ENCODE measurements around the gene ARL15.

Gene ARL15

DNA sequence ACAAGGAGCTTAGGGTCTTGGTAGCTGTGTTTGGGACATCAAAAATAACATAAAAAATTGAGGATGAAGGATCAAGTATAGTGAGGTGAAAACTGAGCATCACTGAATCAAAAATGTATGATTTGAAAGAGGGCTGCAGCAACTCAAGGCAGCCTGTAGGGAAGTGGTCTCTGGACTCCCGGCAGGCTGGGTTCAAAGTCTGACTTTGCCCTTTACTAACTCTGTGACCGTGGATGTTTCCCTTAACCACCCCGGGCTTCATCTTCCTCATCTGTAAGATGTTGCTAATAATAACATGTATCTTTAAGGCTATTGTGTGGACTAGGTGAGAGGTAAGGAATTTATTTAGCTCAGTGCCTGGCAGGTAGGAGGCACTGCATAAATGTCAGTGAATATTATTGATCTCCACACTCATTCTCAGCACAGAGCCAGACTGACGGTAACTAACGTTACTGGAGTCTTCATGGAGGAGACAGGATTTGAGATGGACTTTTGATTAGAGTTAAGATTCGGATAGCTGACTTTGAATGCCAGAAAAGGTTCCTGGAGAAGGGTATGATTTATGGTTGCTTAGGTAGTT is 382.6 kb downstream of the ARL15 start:
- DNase-seq: no peak

DNA sequence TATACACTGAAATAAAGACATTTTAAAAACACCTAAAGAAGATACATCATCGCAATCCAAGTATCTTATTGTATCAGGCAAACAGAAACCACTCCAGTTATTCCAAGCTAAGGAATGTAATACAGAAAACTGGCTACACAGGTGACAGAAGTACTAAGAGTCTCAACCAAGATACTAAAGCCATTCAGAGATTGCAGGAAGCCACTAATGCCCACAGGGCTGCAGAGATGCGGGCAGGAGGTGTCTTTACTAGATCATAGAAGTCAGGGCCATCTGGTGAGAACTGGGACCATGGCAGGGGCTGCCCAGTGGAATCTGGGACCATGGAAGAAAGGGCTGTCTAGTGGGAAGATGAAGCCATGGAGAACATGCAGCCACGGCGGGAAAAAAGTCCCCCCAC is 384.3 kb downstream of the ARL15 start:
- DNase-seq: no peak

DNA sequence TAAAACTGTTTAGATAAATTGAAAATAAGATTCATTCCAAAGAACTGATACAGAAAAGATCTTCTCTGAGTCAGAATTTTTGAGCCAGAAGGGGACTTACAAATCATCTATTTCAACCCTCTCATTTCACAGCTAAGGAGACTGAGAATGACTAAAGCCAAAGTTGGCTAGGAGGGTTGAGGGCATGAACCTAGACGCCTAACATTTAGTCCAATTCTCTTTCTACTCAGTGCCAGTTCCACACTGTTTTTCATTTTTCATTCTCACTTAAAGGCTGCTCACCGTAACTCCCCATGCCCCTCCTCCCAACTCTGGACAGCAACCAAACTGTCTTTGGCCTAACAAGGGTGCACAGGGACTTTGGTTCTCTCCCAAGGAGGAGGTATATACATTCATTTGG is 386.0 kb downstream of the ARL15 start:
- no peak for DNase-seq

DNA sequence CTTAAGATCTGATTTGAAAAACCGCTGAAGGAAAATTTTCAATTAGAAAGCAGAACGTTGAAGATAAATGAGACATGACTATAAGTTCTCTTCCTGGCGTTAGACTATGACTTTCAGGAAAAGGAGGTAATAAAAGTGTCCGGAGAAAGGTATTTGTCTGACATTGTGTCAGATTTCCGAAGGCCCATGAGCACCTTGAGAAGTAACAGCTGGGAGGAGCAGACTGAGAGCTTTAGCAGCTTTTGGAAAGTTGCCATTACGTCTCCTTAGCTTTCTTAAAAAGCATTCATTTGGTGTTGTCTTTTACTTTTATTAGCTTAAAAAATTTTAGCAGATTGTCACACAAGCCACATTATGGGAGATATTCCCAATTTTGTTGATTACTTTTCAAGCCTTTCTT is 386.4 kb downstream of the ARL15 start:
- no peak for DNase-seq

DNA sequence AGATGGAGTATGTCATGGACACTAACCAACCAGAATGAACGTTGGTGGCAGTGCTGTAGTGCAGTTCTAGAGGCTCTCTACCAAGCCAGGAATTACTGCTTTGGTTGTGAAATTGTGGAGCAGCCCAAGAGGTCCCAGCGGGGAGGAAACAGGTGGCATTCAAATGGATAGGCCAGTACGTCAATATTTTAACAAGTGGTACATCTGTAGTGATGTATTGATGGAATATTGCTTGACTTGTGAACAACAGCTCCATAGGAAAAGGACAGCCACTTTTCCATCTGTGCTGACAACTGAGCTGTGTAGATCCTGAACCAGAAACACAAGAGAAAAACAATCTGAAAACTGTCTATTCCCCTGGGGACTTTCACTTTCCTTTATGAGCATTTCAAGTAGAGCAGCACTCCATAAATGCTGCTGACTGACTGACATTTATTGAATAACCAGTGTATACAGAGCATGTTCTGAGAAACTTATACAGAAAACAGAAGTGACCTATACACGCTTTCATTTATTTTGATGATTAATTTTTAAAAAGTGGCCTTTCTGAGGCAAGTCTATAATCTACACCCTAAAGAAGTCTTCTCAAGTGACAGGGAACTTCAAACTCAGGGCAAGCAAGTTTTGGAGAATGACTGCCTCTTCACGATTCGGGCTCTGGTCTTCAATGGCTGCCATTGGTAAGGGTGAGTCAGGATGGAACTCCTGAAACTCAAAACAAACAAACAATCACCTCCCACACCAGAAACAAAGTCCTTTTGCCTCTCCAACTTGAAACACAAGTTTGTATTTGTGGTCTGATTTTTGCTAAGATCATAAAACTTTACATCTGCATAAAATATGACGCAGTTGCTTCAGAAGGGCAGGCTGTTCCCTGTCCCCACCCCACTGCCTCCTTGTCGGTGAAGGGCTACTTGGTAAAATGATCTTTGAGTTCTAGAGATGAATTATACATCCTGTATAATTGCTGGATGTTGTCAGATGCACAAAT is 387.6 kb downstream of the ARL15 start:
- peak; percentile 36 for DNase-seq

DNA sequence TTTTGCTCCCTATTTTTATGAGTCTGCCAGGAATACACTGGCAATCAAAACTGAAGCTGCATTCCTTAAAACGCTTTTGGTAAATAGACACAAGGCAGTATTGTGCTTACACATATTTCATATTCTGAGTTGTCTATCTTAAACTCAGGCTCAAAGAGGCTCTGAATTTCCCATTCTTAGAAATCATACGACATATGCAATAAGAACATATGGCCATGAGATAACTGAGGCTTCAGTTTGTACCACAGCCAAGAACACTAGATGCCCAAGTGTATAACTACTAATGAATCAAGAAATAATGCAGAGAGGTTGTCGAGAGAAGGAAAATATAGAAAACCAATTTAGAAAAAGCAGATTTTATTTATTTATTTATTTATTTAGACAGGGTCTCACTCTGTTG is 392.5 kb downstream of the ARL15 start:
- DNase-seq: no peak

DNA sequence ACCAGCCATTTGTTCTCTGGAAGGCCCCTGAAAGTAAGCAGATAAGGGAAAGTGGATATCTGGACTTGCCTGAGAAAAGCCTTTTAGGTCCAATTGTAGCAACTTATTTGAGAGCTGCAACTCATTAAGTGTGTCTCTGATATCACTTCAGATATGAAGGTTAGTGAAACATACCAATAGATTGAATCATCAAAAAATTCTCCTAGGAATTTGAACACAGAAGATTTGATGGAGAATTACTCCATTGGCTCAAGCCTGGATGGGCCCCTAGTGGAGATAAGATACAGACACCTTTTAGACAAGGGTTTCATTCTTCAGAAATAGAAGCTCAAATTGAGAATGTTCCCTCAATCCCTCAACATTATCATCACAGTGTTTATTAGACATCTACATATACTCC is 393.3 kb downstream of the ARL15 start:
- DNase-seq: no peak

DNA sequence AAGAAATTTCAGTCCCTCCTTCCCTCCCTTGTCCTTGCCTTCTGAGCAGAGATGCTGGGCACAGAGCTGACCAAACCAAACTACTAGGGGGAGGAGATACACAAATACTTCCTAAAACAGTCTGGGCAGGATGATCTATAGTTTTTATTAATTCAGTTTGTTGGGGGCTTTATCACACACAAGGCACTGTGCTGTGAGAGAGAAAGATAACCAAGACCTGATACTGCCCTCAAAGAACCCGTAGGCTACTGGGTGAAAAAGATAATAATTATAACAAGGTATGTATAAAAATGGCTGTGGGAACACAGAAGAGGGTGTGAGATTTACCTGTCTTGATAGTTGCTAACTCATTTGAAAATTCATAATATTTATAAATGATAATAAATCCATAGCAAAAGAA is 395.3 kb downstream of the ARL15 start:
- DNase-seq: no peak

DNA sequence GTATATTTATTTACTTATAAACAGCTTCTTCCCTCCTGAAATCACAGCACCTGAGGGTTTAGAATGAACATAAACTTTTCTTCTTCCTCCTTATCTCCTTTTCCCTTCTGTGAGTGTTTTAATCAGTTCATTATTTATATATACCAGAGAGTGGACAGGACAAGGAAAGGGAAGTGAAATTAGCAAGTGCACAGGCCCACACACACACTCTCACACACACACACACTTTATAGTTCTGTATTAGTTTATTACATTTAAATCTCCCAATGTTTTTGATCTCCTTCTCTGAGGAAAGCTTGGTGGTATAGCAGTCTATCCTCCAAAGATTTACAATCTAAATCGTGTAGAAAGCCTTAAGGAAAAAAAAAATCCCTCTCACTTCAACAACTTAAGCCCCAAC is 396.4 kb downstream of the ARL15 start:
- DNase-seq: no peak

DNA sequence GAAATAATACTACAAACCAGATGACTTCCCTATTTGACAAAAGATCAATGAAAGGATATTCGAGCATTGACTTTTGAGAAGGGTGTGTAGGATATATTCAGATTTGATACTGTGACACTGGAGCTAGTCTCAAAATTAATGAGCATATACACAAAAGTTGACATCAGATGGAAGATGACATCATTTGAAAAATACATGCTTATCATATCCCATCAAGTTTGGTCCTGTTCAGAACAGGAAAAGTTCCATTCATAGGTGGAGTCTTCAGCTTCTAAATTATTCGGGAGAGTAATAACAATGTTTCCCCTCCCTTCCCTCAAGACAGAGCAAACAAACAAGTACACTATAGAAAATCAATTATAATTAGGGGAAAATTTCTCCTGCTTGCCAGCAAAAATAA is 401.6 kb downstream of the ARL15 start:
- no peak for DNase-seq

DNA sequence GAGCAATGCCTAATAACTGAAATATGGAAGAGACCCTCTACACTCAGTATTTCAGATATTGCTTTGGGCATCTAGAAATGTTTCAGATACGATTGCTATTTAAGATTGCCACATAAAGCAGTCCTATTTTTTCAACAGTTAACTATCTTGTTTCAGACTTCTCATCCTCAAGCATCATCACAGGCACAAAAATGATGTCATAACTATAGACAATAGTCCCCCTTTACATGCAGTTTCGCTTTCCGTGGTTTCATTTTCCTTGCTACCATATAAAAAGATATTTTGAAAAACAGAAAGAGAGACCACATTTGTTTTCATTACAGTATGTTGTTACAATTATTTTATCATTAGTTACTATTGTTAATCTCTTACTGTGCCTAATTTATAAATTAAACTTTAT is 402.5 kb downstream of the ARL15 start:
- DNase-seq: no peak

DNA sequence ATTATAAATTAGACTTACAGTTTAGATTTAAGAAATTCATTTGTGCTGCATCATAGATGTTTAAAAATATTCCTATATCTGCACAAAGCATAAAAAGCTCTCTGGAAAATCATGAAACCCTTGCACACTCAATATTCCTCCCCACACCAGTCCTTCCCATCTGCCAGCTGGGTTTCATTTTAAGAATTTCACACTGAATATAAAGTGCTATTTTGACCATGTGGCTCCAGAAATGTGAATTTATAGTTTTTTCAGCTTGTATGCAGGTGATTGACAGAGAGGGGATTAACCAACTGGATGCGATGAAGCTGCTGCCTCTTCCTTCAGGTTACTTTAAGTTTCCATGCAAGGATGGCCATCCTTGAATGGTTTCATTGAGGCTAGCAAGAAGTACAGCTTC is 403.6 kb downstream of the ARL15 start:
- no peak for DNase-seq

DNA sequence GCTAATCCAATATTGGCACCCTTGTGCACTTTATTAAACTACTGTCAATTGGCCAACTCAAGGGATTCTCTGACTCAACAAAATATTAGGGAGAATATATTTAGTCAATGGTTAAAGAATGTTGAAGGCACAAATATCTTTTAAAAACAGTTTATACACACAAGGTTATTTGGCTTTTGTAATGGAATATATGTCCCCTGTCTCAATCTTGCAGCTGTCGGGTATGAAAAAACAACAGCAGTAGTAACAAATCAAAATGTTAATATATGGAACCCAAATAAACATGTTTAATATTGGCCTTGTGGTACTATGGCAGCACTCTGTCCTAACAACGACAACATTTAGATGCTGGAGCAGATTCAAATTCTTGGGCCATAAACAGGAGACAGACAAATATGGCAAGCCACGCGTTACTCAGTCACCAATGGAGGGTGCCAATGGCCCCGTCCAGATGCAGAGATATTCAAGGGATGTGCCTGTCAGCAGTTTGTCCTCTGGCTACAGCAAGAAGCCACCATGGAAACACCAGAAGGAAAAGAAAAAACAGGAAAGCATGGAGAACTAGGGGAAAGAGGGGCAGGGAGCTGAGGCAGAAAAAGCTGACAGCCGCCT is 408.0 kb downstream of the ARL15 start:
- no peak for DNase-seq

DNA sequence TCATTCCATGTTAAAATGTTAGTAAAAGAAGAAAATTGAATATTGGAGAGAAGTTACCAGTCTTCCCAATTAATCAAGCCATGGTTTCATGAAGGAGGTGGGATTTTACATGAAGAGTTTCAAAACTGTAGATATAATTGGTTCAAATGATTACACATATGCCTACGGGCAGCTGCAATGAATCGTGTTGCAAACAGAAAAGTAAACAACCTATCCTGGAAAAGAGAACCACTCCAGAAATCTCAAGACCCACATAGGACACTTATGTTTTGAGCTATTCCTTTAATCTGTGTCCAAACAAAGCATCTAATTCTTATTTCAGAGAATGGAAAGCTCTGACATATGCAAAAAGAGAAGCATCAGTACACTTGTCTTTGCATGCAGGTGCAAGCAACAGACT is 409.7 kb downstream of the ARL15 start:
- DNase-seq: peak; percentile 79

DNA sequence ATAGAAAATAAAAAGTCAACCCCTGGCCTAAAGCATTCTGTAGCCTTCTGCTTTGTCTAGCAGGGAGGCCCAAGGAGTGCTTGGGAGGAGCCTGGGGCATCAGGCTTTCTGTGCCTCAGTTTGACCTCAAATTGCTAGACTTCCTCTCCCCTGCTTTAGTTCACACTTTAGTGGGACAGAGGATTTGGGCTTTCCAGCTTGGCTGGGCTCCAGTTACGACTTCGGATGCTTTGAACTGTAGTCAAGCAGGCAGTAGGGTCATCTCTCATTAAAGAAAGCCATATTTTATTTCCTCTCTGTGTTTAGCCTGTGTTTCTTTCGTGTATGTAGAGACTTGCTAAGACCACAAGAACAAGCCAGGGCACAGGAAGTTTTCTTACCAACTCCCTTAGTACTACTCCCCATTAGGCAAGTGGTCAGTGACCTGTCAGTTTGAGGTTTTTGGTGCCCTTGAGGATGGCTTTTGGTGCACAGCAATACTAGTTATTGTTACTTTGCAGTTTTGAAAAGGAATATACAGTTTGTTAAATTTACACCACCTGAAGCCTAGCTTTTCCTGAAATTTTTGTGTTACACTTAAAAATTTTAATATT is 415.2 kb downstream of the ARL15 start:
- DNase-seq: no peak

DNA sequence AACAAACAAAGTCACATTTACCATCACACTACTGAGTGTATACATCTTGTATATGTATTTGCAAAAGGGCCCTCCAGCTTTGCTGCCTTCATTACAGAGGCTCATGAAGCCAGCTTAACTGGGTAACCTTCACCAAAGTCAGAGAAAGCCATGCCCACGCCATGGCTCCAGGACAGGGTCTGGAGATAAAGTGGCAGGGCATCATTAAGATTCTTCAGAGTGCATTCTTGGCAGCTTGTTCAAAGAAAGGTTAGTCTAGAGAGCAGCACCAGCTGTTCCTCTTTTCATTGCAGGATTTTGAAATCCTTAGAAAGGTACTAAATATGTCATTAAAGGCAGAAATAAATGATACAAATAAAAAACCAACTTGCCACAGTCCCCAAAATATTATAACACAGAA is 416.7 kb downstream of the ARL15 start:
- DNase-seq: no peak

DNA sequence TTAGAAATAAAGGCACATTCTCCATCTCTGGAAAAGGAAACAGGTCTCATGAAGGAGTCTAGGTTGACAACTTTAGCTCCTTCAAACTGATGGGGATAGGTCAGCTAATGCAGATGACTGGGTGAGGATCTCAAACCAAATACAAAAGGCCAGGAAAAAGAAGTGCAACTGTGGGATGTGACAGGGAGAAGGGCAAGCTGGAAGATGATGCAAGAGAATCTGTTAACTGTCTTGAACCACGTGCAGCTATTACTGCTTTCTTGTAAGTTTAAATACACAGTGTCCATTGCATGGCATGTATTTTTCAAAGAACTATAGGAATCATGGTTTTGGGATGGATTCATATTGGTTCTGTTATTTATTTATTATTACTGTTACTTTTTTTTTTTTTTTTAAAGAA is 418.1 kb downstream of the ARL15 start:
- no peak for DNase-seq

DNA sequence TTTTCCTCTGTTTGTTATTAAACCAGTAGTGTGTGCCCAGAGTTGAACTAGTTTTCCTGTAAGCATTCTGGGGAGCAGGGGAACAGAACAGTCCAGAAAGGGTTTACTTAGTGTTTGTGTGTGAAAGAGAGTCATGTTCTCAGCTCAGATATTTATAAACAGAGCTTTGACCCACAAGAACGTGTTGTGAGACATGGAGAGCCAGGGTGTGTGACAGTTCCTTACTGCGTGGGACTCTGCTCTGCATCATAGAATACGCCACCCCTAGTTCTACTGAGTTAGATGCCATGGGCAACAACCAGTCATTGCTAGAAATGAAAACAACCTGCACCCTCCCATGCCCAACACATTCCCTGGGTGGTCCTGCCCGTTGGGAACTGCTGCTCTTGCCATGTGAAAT is 419.2 kb downstream of the ARL15 start:
- DNase-seq: no peak

DNA sequence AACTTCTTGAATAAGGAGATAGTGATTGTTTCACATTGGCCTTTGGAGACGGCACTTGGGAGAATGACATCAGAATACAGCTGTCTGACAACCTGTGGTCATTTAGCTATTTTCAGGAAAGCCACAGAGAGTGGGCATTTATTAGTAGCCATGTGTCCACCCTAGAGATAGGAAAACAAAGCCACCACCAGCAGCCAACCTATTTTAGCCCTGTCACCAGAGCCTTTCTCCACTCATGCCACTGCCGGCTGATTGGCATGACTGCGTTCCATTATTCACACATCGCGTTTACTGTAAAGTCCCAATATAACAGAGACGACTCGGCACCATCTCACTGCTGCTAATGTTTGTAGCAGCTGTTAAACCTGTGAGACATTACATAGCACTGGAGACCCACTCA is 419.9 kb downstream of the ARL15 start:
- no peak for DNase-seq

DNA sequence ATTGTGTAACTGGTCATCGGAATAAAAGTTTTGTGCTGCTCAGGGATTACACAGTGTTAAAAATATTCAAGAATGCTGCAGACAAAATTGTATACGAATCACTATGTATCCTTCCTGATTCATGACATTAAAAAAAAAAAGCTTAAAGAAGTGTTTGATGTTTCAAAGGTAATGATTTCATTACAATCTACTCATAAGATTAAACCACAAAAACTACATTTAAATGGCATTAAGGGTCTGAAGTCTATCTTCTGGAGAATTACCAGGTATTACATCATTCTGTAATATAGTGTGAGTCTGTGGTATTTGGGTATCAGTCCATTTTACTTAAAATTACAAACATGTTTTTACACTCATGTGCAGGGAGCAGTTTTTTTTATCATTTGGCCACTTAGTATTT is 425.5 kb downstream of the ARL15 start:
- no peak for DNase-seq

DNA sequence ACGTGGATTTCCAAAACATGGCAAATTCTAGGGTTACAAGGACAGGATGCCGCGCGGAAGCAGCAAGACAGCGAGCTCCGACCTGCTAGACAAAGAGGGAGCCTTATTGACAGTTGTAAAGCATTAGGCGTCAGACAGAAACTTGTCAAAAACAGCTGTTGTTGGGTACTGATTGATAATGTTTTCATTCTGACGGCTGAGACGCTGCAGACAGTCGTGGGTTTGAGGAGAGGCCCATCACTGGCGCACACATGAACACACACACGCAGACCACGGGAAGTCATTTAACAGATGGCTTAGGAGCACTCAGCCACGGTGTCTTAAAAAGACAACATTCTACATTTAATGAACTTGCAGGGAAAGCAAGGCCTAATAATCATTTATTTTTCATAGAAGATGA is 426.0 kb downstream of the ARL15 start:
- DNase-seq: no peak

DNA sequence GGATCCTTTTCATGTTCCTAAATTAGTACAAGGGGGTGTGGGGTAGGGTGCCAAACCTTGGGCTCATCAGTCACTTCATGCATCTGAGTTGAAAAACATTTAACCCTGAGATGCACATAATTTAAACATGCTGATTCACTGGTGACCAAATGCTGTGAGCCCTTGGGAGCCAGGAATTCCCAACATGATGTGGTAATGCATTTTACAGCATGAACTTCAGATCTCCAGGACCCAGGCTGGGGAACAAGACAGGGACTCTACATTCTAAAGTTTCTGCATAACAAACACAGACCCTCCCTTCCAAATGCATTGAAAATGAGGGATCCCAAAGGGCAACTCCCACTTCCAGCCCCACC is 427.7 kb downstream of the ARL15 start:
- no peak for DNase-seq

DNA sequence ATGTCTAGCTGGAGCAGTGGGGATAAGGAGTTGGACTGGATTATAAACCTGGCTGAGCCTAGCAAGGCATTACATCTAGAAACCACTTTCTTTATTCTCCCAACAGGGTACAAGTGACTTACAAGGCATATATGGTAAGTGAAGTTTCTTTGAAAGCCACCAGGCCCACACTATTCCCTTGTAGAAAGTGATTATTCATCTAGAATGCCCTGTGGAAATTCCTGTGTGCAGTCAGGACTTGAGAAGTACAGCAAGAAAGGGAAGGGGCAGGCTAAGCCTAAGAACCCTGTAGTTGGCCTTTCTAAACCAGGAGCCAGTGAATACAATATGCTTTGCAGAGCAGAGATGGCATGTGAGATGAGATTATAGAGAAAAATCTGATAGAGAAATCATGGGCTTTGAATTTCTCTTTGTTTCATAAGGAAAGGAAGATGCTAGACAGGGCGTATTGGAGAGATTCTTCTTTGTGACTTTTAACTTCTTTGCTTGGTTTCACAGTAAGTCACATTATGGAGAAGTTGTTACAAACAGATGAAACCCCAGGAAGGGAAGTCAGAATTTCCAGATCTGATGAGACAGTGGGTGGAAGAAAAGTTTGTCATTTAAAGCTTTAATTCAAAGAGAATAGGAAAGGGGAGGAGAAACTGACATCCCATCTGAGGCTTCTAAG is 428.2 kb downstream of the ARL15 start:
- DNase-seq: no peak
